Hippocampal formation (tissue), 2 donors: ENCODE data around the gene CBFA2T2.
"Not testable (repeated sequence)": the region's sequence is repeated elsewhere in the genome, so short reads cannot be mapped to it uniquely, and the experiment has no call there.

ENCODE experiments used
- DNase-seq, 2 donors: peaks; one replicate each; lab custom pipeline; 2025; lab: John Stamatoyannopoulos, UW

CBFA2T2 gene

DNA sequence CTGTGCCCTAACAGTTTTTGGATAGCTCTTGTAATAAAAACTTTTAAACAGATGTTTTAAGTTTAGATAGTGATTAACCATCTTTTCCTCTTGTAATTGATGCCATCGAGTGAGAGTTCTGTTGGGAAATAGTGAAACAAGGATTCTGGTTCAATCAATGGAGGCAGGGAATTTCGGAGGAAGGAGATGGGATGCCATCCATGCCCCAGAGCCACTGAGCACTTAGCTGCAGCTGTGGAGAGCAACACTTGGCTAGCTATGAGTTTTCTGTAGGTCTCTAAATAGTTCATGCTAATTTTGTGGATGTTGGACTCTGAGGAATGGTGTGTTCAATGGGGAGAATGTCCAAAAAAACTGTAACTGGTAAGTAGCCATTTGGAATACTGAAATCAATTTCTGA is 16.7 kb downstream of the CBFA2T2 start:
- DNase-seq = no peak

DNA sequence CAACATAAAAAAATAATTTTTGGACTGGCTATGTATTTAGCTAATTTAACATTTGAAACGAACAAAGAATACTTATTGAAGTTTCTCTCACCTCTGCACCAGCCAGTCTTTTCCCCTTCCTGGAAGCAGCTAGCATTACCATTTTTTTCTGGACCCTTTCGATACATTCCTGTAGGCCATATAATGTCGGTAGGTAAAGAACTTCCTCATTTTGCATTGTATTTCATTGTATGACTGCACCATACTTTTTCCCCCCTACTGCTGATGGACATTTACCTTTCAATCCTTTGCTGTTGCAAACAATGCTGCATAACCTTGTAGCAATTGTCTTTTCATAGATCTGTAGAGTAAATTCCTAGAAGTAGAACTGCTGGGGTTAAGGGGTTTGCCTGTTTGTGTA is 17.6 kb downstream of the CBFA2T2 start:
- no peak for DNase-seq

DNA sequence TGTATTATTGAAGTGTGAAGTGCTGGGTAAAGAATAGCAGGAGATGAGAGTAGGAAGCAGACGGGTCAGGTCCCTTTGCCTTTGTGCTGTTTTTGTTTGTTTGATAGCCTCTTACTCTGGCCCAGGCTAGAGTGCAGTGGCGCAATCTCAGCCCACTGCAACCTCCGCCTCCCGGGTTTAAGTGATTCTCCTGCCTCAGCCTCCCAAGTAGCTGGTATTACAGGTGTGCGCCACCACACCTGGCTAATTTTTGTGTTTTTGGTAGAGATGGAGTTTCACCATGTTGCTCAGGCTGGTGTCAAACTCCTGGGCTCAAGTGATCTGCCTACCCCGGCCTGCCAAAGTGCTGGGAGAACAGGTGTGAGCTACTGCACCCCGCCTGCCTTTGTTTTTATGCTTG is 18.1 kb downstream of the CBFA2T2 start:
- DNase-seq = not testable (repeated sequence)

DNA sequence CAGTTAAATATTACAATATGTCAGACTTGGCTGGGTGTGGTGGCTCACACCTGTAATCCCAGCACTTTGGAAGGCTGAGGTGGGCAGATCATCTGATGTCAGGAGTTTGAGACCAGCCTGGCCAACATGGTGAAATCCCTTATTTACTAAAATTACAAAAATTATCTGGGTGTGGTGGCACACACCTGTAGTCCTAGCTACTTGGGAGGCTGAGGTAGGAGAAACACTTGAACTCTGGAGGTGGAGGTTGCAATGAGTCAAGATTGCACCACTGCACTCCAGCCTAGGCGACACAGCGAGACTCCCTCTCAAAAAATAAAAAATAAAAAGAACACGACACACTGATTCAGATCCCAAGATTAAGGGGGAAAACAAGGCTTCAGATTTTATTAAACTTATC is 19.2 kb downstream of the CBFA2T2 start:
- DNase-seq = not testable (repeated sequence)

DNA sequence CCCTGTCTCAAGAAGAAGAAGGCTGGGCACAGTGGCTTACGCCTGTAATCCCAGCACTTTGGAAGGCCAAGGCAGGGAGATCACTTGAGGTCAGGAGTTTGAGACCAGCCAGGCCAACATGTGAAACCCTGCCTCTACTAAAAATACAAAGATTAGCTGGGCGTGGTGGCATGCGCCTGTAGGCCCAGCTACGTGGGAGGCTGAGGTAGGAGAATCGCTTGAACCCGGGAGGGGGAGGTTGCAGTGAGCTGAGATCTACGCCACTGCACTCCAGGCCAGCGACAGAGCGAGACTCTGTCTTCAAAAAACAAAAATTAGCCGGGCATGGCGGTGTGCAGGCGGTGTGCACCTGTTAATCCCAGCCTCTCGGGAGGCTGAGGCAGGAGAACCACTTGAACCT is 22.0 kb downstream of the CBFA2T2 start:
- not testable (repeated sequence) for DNase-seq

DNA sequence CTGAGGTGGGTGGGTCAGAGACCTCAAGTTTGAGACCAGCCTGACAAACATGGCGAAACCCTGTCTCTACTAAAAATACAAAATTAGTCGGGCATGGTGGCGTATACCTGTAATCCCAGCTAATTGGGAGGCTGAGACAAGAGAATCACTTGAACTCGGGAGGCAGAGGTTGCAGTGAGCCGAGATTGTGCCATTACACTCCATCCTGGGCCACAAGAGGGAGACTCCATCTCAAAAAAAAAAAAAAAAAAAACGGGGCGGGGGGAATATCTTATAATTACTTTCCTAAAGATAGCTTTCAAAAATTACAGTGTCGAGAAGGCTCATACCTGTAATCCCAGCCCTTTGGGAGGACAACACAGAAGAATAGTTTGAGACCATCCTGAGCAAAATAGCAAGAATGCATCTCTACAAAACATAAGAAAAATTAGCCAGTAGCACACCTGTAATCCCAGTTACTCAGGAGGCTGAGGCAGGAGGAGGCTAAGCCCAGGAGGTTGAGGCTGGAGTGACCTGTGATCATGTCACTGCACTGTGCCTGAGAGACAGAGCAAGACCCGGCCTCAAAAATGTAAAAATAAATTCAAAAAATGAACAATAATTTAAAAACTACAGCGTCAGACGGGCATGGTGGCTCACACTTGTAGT is 25.8 kb downstream of the CBFA2T2 start:
- DNase-seq = no peak

DNA sequence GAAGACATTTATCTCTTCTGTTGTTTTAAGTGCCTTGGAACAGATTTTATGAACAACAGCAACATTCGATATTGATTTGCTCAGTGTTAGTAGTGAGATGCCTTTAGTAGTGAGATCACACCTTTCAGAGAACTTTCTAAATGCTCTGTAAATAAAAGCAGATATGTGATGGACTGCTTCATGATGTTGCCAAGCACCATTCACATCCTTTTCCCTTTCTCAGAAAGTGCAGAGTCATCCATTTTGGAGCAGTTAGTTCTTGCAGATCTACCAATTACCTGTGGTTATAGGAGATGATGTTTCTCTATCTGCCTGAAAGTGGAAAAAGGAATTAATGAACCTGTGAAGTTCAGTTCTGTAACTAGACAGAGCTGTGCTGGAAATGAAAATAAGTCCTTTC is 27.0 kb downstream of the CBFA2T2 start:
- no peak for DNase-seq

DNA sequence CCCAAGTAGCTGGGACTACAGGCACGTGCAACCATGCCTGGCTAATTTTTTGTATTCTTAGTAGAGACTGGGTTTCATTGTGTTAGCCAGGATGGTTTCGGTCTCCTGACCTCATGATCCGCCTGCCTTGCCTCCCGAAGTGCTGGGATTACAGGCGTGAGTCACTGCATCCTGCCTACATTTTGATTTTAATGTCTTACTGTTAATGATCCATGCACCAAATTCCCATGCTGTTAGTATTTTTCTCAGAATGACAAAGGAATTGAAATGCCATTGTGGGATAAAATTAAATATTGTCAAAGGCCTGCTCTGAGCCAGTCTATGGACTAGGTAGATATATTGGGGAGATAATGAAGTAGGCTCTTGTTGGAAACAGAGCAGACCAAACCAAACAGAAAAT is 28.2 kb downstream of the CBFA2T2 start:
- DNase-seq = no peak

DNA sequence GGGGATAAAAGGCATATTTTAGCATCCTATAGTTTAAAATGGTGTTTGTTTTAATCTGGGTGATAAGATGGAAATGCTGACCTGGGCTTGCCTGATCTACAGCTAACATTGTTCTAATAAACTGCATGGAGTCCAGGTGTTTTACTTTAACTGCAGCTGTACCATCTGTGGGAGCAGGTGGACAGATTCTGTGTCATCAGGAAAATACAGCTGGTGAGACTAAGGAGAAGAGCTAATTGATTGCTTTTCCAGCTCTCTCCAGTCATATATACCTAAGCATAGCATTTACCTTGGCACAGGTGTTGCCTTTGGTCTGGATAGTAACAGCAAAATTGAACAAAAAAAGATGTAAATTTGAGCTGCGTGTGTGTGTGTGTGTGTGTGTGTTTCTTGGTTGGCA is 31.6 kb downstream of the CBFA2T2 start:
- DNase-seq = no peak

DNA sequence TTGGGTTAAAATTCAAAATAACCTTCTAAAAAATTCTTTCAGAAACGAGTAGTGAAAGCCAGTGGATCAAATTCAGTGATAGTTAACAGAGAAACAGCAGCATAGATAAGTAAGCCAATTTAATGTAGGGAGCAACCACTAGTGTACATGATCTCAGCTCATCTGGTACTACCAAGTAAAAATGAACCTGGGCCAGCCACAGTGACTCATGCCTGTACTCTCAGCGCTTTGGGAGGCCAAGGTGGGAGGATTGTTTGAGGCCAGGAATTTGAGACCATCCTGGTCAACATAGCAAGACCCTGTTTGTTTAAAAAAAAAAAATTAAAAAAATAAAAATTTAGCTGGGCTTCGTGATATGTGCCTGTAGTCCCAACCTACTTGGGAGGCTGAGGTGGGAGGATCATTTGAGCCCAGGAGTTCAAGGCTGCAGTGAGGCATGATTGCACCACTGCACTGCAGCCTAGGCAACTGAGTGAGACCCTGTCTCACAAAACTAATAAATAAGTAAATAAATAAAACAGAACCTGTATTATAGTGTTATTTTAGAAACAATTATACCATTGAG is 32.4 kb downstream of the CBFA2T2 start:
- DNase-seq = no peak

DNA sequence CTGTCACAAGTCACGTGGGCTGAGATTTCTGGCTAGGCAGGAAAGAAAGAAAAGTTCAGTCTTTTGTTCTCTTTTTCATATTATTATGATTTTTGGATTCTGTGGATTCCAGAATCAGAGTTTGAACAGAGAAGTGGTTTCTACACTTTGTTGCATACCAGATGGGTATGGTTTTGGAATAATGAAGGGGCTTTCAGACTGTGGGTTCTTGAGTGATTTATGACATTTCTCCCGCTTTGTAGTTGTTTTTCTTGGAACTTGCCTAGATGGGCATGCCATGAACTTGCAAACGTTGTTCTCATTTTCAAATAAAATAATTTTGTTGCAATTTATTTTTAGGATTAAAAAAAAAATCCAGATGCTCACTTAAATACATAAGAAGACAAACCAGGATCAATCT is 34.4 kb downstream of the CBFA2T2 start:
- DNase-seq = no peak

DNA sequence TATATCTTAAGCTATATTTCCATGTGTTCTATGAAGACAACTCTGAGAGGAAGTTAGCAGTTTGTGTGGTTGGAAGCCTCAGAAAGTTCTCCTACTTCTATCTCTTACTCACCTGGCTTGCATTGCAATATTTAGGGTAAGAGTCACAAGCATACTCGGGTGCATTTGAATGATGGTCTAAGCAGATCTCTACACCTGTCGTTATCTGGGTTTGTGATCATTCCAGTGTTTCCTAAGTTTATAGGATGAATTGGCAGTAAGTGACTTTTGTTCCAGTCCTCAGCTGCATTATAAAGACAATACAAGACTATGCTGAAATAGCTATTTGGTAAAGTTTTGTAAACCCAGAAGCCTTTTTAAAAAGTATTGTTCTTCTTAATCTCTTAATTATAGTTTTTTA is 36.9 kb downstream of the CBFA2T2 start:
- DNase-seq = no peak

DNA sequence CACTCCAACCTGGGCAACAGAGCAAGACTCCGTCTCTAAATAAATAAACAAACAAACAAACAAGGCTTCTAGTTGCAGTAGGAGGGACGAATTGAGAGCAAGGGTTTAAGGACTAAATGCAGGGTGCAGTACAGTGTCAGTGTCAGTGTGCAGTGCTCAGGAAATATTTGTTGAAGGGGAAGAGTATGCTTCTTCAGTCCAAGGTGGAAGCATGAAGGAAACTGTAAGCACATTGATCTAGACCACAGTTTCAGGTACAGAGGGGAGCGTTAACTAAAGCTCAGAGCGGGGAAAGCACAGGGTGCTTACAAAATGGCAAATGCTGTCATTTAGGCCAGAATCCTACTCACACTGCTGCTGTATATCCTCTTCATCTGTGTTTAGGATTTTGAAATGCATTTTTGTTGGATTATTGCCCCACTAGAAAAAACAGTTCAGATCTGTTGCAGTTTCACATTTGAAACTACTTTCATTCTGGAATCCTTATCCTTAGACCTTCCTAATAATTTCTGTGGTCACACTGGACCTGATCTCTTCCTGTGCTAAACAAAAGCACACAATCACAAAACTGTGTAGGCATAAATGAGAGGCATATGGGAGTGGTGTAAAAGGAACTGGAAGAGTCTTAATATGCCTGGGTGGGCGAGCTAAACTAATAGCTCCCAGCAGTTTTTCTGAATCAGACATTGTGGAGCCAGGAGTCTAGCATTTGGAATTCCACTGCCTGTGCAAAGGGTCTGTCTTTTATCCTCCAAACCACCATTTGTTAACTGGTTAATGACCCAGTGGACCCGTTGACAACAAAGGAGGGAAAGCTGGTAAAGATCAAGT is 41.4 kb downstream of the CBFA2T2 start:
- DNase-seq = no peak

DNA sequence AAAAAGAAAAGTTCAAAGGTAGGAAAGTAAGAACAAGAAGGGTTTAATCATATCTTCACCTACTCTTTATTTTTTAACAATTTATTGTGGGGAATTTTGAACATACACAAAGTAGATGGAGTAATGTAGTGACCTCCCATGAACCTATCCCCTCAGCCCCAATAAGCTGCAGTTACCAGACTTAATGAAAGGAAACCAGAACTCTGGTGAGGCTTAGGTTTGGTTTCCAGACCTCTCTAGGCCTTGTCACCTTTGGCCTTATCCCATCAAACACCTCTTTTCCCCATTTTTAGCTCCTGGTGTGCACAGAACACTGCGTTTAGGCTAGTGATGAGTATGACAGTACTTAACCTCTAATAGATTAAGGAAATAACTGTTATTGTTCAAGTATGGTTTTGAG is 42.0 kb downstream of the CBFA2T2 start:
- no peak for DNase-seq

DNA sequence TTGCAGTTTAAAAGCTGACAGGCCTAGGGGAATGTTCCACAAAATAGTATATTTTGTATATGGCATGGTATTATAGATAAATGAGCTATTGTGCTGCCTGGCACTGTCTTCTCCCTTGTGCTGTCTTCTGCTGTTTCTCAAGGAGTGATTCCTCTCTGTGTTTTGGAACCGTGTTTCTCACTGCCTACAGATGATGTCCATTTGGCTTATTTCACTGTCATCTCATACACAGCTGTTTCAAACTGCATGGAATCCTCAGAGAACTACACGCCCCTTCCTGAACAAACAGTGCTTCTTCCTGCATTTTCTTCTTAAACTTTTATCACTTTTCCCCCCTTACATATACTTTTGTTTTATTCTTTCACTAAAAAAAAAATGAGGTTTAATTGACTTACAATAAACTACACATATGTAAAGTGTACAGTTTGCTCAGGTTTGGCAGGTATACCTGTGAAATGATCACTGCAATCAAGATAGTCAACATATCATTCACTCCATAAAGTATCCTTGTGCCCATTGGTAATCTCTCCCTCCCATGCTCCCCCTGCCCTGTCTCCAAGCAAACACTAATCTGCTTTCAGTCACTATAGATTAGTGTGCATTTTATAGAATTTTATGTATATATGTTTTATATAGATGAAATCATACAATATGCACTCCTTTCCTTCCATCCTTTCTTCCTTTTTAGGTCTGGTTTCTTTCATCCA is 43.0 kb downstream of the CBFA2T2 start:
- DNase-seq = no peak

DNA sequence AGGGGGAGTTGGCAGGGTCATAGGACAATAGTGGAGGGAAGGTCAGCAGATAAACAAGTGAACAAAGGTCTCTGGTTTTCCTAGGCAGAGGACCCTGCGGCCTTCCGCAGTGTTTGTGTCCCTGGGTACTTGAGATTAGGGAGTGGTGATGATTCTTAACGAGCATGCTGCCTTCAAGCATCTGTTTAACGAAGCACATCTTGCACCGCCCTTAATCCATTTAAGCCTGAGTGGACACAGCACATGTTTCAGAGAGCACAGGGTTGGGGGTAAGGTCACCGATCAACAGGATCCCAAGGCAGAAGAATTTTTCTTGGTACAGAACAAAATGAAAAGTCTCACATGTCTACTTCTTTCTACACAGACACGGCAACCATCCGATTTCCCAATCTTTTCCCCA is 45.8 kb downstream of the CBFA2T2 start:
- DNase-seq = not testable (repeated sequence)

DNA sequence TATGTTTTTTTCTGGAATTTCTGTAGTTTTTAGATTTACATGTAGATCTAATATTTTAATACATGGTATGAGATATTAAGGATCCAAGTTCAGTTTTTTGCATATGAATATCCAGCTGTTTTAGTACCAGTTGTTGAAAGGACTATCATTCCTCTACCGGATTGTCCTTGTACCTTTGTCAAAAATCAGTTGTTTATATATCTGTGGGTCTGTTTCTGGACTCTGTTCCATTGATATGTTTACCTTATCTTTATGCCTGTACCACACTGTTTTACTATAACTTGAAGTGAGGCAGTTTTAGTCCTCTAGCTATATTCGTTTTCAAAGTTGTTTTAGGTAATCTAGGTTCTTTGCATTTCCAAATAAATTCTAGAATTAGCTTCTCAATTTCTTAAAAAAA is 47.7 kb downstream of the CBFA2T2 start:
- no peak for DNase-seq

DNA sequence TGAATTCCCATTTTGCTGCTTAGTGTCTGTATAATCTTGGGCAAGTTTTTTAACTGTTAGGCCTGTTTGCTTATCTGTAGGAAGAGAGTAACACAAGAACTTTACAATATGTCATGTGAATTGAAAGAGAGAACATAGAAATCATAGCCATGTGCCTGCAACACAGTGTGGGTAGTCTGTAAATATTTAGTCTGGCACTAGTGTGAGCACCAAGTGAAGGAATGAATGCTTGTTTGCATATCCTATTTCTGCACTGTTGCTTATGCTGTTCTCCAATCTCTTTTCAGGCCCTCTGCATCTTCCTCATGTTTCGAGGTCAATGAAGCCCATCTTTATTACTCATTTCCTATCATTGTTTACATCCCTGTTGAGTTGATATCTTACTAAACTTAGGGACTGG is 49.2 kb downstream of the CBFA2T2 start:
- DNase-seq = no peak

DNA sequence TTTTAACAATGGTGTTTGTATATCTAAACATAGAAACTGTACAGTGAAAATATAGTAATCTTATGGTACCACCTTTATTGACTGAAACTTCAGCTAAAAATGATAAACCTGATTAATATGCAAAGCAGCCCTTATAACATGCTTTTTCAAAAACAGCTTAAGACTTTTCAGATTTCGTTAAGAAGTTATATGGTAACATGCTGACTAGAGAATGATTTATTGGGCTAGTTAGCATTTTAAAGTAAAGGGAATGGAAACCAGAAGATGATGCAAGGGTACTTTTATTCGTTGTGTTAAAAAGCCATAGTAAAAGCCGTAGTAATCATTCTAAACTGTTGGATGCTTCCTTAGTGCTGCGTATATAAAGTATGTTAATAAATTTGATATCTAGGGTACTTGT is 50.5 kb downstream of the CBFA2T2 start:
- no peak for DNase-seq

DNA sequence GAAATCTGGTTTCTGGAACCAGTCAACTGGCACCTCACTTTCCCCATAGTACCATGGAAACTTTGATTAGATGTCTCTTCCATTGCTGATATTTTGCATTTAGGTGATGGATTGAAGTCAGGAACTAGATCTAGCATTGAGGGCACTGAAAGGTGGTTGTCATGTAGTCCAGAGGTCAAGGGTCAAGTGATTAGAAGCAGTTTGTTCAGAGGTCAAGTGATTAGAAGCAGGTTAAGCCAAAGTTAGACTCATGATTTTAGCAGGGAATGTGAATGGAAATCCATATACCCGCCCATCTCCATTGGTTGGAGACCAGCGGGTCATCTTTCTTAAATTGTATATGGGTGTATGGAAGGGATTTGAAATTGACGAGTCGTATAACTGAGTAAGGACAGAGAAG is 51.2 kb downstream of the CBFA2T2 start:
- DNase-seq = no peak

DNA sequence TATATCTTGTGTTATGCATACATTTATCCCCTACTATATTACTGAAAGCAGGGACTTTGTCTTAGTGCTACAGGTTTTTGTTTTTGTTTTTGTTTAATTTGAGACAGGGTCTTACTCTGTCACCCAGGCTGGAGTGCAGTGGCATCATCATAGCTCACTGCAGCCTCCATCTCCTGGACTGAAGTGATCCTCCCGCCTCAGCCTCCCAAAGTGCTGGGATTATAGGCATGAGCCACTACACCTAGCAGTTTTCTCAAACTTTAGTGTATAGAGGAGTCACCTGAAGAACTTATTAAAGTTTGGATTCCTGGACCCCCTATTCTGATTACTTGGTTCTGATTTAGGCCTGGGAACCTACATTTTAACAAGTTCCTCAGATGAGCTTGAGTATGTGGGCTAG is 51.9 kb downstream of the CBFA2T2 start:
- no peak for DNase-seq

DNA sequence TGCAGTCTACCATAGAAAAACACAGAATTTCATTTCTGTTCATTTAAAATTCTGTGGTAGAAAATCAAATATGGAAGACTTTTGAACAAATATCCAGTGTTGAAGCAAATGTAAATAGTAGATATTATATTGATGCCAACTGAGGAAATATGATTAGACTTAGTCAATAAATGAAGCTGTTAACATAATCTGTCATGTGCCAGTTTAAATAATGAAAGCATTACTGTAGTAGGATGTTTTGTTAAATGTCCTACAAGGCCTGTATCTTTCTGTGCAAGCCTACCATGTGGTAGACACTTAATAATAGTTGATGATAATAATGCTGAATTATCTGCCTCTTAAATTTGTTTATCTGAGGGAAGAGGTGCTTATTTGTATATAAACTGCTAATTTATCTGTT is 55.9 kb downstream of the CBFA2T2 start:
- no peak for DNase-seq
